NCI-H460 (cell line): ENCODE measurements around the gene IER3. TPM values are rescaled to one million over a fixed set of nuclear protein-coding genes. Genes with fewer than 3 reads are reported as not detected.

Experiments
- DNase-seq: peaks from one replicate; pipeline ENCODE4 v3.0.0-alpha.2; 2016; ENCODE audit warnings: low read depth; ENCODE audit errors: extremely low read depth
- small RNA-seq, 2 experiments: library from RNA; depleted of rRNA; stranded (forward); fragments of <200 nt; gene quantifications; one replicate each; pipeline ENCODE3, GENCODE V24; 2014
- total RNA-seq: library from RNA; depleted of rRNA; stranded (reverse); fragments of >200 nt; shearing (Covaris generic); gene quantifications from 2 replicates; pipeline ENCODE4 v1.2.3, GENCODE V29; 2014; rRNA removed

IER3 gene
- total RNA-seq, 1 experiment from 2014 or later, result 90.1 TPM

DNA sequence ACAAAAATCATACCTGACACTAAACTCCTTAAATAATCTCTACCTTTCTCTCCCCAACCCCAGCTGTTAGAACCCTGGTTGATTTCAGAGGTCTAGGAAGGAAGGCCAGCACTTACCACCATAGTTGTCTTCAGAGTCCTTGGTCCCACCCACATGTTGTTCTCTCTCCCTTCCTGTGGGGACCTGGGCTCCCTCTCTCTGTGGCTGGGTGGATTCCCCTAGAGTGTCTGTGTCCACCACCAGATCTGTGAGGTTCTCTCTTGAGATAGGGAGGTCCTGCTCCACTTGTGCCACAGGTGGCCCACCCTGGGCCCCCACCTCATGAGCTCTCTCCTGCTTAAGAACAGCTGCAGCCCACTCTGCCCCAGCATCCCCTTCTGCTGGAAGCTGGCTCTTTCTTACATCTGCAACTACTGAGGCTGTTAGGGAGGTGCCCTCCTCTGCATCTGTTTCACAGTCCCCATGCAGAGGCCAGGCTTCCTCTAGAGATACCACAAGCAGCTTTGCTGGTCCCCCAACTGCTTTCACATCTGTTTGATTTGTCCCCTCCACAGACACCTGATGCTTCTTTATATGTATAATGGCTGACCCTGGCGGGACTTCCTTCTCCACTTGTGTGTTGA is 32.5 kb downstream of the IER3 start:
- DNase-seq, result no peak

DNA sequence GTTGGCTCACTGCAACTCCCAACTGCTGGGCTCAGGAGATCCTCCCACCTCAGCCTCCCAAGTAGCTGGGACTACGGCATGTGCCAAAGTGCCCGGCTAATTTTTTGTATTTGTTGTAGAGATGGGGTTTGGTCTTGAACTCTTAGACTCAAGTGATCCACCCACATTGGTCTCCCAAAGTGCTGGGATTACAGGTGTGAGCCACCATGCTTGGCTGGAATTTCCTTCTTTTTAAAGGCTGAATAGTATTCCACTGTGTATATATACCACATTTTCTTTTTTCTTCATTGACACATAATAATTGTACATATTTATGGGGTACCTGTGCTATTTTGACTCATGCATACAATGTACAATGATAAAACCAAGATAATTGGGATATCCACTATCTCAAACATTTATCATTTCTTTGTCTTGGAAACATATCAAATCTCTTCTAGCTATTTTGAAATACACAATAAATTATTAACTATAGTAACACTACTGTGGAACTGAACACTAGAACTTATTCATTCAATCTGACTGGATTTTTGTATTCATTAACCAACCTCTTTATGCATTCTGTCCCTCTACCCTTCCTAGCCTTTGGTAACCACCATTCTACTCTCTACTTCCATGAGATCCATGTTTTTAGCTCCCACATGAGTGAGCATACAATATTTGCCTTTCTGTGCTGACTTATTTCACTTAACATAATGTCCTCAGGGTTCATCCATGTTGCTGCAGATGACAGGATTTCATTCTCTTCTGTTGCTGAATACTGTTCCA is 35.1 kb downstream of the IER3 start:
- DNase-seq, result no peak

DNA sequence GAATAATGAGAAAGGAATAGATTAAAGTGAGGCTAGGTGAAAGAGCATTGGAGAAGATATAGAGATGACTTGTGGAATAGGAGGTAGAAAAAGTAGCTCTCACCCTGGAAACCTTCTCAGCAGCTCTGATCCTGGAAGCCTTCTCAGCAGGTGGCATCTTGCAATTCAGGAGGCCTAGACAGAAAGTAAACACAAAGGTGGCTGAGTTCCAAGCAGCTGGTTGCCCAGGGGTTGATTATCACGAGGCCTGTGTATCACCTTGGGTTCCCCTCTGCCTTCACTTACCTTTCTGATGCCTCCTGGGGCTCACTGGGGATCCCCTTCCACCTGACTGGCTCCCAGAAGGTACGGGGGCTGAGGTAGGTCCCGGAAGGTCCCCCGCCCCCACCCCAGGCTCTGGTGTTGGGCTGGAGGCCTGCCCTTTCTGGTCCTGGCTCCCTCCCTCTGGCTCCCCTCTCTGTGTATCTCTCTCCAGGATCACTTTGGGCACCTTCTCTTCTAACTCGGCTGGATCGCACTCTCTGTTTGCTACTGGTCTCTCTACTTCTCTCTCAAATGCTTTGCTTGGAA is 37.0 kb downstream of the IER3 start:
- DNase-seq, result no peak

DNA sequence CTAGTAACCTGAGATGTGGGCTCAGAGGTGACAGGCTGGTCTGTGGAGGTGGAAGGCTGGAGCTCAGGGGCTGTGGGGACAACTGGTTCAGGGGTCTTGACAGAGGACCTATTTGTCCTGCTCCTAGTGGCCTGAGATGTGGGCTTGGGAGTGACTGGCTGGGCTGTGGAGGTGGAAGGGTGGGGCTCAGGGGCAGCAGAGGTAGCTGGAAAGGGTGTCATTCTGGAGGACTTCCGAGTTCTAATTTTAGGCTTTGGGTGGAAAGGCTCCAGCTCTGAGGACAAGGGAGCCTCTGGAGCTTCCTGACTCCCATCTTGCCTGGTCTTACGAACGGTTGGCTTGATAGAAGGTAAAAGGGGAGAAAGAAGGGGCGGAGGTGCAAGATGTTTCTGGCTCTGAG is 38.7 kb downstream of the IER3 start:
- no peak for DNase-seq

- DNase-seq, result no peak
Observed at GRCh38 chr6:30703821-30704220, 40.5 kb downstream of the IER3 start.

DNA sequence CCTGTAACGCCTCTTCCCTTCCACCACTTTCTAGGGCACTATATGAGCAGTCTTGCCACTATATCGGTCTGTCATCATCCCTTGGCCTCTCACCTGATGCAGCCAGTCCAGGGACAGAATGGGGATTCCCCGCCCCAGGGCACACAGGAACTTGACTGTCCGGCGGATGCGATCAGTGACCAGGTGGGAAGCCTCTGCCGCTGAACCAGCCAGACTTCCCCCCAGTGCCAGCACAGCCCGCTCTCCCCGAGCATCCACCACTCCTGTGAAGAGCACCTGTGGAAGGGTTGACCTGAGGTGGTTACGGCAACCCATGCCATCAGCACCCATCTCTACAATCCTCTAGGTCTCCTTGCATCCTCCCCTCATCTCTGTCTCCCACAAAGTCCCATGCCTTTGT is 41.3 kb downstream of the IER3 start:
- DNase-seq, result no peak

GRCh38 chr6:30700340-30700739 is 44.0 kb downstream of the IER3 start:
- no peak for DNase-seq

GRCh38 chr6:30696432-30696831 is 47.9 kb downstream of the IER3 start:
- no peak for DNase-seq

Small RNAs within 50 kb of the gene (small RNA-seq; reads per million reads assigned to genes)
- gene RF00019 (0 reads per million in 2 experiments), gene RN7SL353P (0 reads per million in 2 experiments)

Other genes starting within 250 kb of the IER3 start
- gene GNL1, start 188.1 kb downstream of the IER3 start, total RNA-seq, result 19.2 and 21.4 TPM in 2 replicates
- 9.1 and 9.6 TPM in 2 replicates for gene PRR3, start 187.3 kb downstream of the IER3 start, total RNA-seq
- gene ABCF1, start 173.1 kb downstream of the IER3 start, total RNA-seq, result 29.2 and 34.4 TPM in 2 replicates
- gene PPP1R10, start 127.3 kb downstream of the IER3 start, total RNA-seq, result 68.4 and 74.9 TPM in 2 replicates
- 116 and 129 TPM in 2 replicates for gene MRPS18B, start 126.7 kb downstream of the IER3 start, total RNA-seq
- 4.3 and 7.7 TPM in 2 replicates for gene ATAT1, start 117.7 kb downstream of the IER3 start, total RNA-seq
- gene C6orf136, start 97.4 kb downstream of the IER3 start, total RNA-seq, result 7.5 and 8.3 TPM in 2 replicates
- gene DHX16, start 71.5 kb downstream of the IER3 start, total RNA-seq, result 35.5 and 35.6 TPM in 2 replicates
- 35.1 and 42.5 TPM in 2 replicates for gene PPP1R18, start 57.9 kb downstream of the IER3 start, total RNA-seq
- 6.3 and 6.4 TPM in 2 replicates for gene NRM, start 53.6 kb downstream of the IER3 start, total RNA-seq
- 8.4 and 11.3 TPM in 2 replicates for gene MDC1, start 27.3 kb downstream of the IER3 start, total RNA-seq
- 287 and 303 TPM in 2 replicates for gene TUBB, start 24.2 kb downstream of the IER3 start, total RNA-seq
- 137 and 149 TPM in 2 replicates for gene FLOT1, start 1.9 kb downstream of the IER3 start, total RNA-seq
- gene DDR1, start 140.0 kb upstream of the IER3 start, total RNA-seq, result 18.4 and 23.8 TPM in 2 replicates
- 16.2 and 16.9 TPM in 2 replicates for gene GTF2H4, start 163.7 kb upstream of the IER3 start, total RNA-seq
- gene VARS2, start 169.7 kb upstream of the IER3 start, total RNA-seq, result 17.7 and 24.6 TPM in 2 replicates
- gene SFTA2, start 187.6 kb upstream of the IER3 start, total RNA-seq, result not detected in 2 replicates
- 0.15 TPM in 1 of 2 replicates, not detected in the other for gene MUCL3, start 196.4 kb upstream of the IER3 start, total RNA-seq
- gene MUC21, start 239.2 kb upstream of the IER3 start, total RNA-seq, result not detected in 2 replicates